OCI-LY7 (cell line): ENCODE results near the gene TNFRSF1B. TPM values are rescaled to one million over a fixed set of nuclear protein-coding genes. Genes with fewer than 3 reads are reported as not detected.
A peak's percentile ranks its signal among the peaks of the same experiment; 100 is the strongest.

Experiments used
- BruUV-seq: library from RNA; stranded (reverse); fragments of 400-500 nt; replicated peaks from 2 replicates; lab custom pipeline; 2021; lab: Mats Ljungman, UMichigan
- CTCF ChIA-PET: fragments of 300-600 bp; sonication (Branson Sonifier 250); formaldehyde crosslinking; loops from one replicate; lab custom pipeline; 2022; ENCODE audit warnings: antibody characterized with exemption; ENCODE audit not compliant: unreplicated experiment; lab: Charles Lee
- POLR2A ChIA-PET: fragments of 300-600 bp; sonication (Branson Sonifier 250); formaldehyde crosslinking; loops from one replicate; lab custom pipeline; 2022; ENCODE audit warnings: antibody characterized with exemption; lab: Charles Lee
- DNase-seq: peaks from one replicate; pipeline ENCODE4 v3.0.0-alpha.2; 2015; ENCODE audit warnings: low spot score
- H2AFZ ChIP-seq: fragments of 200-600 bp; sonication (generic), shearing (Covaris generic); 2 replicates; pipeline ENCODE4 v1.6.1; 2014; ENCODE audit warnings: mild to moderate bottlenecking, antibody characterized with exemption, low read length, moderate library complexity
- H3K27ac ChIP-seq: fragments of 200-600 bp; sonication (generic); 2 replicates; pipeline ENCODE4 v1.5.1; 2014; ENCODE audit warnings: mixed run types, low read depth, mild to moderate bottlenecking, moderate library complexity, low read length, inconsistent platforms; ENCODE audit not compliant: poor library complexity, severe bottlenecking
- H3K36me3 ChIP-seq: fragments of 200-600 bp; sonication (generic); 2 replicates; pipeline ENCODE4 v1.6.1; 2014; ENCODE audit warnings: mild to moderate bottlenecking, antibody characterized with exemption, low read length, moderate library complexity, mixed read lengths; ENCODE audit not compliant: insufficient read depth
- H3K4me1 ChIP-seq: fragments of 200-600 bp; sonication (generic); 2 replicates; pipeline ENCODE4 v1.5.1; 2014; ENCODE audit warnings: mild to moderate bottlenecking, low read length; ENCODE audit not compliant: insufficient read depth, poor library complexity, severe bottlenecking
- H3K4me2 ChIP-seq: fragments of 200-600 bp; sonication (generic); 2 replicates; pipeline ENCODE4 v1.6.1; 2014; ENCODE audit warnings: mild to moderate bottlenecking, low read length
- H3K4me3 ChIP-seq: fragments of 200-600 bp; sonication (generic); 2 replicates; pipeline ENCODE4 v1.5.1; 2014; ENCODE audit warnings: mild to moderate bottlenecking, low read depth, low read length; ENCODE audit not compliant: poor library complexity, severe bottlenecking
- H3K79me2 ChIP-seq: fragments of 200-600 bp; sonication (generic); 2 replicates; pipeline ENCODE4 v1.6.1; 2016; ENCODE audit warnings: low read depth, mild to moderate bottlenecking, low read length, moderate library complexity, mixed read lengths; ENCODE audit not compliant: insufficient read depth
- H3K9me2 ChIP-seq: fragments of 200-600 bp; sonication (generic); 2 replicates; pipeline ENCODE4 v1.6.1; 2016; ENCODE audit warnings: mild to moderate bottlenecking, low read length, mixed read lengths; ENCODE audit not compliant: insufficient read depth
- H3K9me3 ChIP-seq: fragments of 200-600 bp; sonication (generic); 2 replicates; pipeline ENCODE4 v1.6.1; 2014; ENCODE audit warnings: mild to moderate bottlenecking, mixed run types, low read length, mixed read lengths
- H4K20me1 ChIP-seq: fragments of 200-600 bp; sonication (generic); 2 replicates; pipeline ENCODE4 v1.6.1; 2014; ENCODE audit warnings: mild to moderate bottlenecking, antibody characterized with exemption, low read length, moderate library complexity, mixed read lengths; ENCODE audit not compliant: insufficient read depth
- CTCF ChIP-seq: fragments of 200-600 bp; sonication (generic); conservative IDR thresholded peaks from 2 replicates; pipeline ENCODE4 v1.5.1; 2014; ENCODE audit warnings: mild to moderate bottlenecking, antibody characterized with exemption, low read length, moderate library complexity, mixed read lengths
- EZH2phosphoT487 ChIP-seq: fragments of 200-600 bp; sonication (generic); IDR thresholded peaks from 2 replicates; pipeline ENCODE4 v1.6.1; 2018; ENCODE audit warnings: low read depth, borderline replicate concordance, mild to moderate bottlenecking, mixed run types, antibody characterized with exemption, low read length, moderate library complexity, mixed read lengths
- intact Hi-C: fragments of 100-400 bp; cut with micrococcal nuclease; formaldehyde crosslinking; loops from one replicate; pipeline ENCODE4 v1.10.0; 2022; ENCODE audit not compliant: unreplicated experiment
- total RNA-seq, 2 experiments: library from RNA; depleted of rRNA in 1 of 2; stranded (reverse); fragments of >200 nt in 1 of 2; shearing (Covaris generic) in 1 of 2; gene quantifications; 2 replicates each; pipeline ENCODE4 v1.2.3, GENCODE V29; 2014 to 2022

TNFRSF1B gene
- total RNA-seq, 2 experiments from 2014 or later, result not detected

- Histone ChIP-seq H3K4me3 (no peak overlapping the region), H2AFZ (no peak overlapping the region), H3K79me2 (no peaks in the 10 kb centered on the region), H3K36me3 (no peaks in the 10 kb centered on the region), H3K4me1 (peaks cover 55% of the 10 kb centered on the region), H3K4me2 (no peak overlapping the region), H4K20me1 (no peaks in the 10 kb centered on the region), H3K9me2 (no peaks in the 10 kb centered on the region), H3K27ac (no peak overlapping the region), H3K9me3 (no peaks in the 10 kb centered on the region)
- intact Hi-C loops, result no loop called here
- POLR2A ChIA-PET, result no interaction called here
- no peak for TF ChIP-seq CTCF
- TF ChIP-seq EZH2phosphoT487, result no peak
- no TSS peak for BruUV-seq
- no peak for DNase-seq
- CTCF ChIA-PET, result interaction anchor here (1.0 kb wide), 1 partner anchor 33 kb away, joined by 3 read pairs; no protein-coding TSS in a partner anchor
Measured at GRCh38 chr1:12147201-12147701, 19.5 kb upstream of the TNFRSF1B start.

- POLR2A ChIA-PET, result interaction anchor here (0.6 to 3.6 kb wide), 7 partner anchors 10 to 70 kb away, joined by 3 to 25 read pairs (median 5); no protein-coding TSS in a partner anchor
- intact Hi-C loops, result no loop called here
- Histone ChIP-seq H3K79me2 (no peaks in the 10 kb centered on the region), H3K9me3 (no peaks in the 10 kb centered on the region), H3K27ac (peak overlapping the region; percentile 85), H3K4me1 (peaks cover 62% of the 10 kb centered on the region), H4K20me1 (no peaks in the 10 kb centered on the region), H3K9me2 (no peaks in the 10 kb centered on the region), H2AFZ (peak overlapping the region; percentile 79; the same call in 1 of the 2 replicates), H3K4me3 (no peak overlapping the region), H3K4me2 (peak overlapping the region; percentile 59), H3K36me3 (no peaks in the 10 kb centered on the region)
- CTCF ChIA-PET, result interaction anchor here (0.6 to 1.7 kb wide), 2 partner anchors 13 to 23 kb away, joined by 3 to 5 read pairs; no protein-coding TSS in a partner anchor
- no peak for DNase-seq
- no peak for TF ChIP-seq CTCF
- no peak for TF ChIP-seq EZH2phosphoT487
- BruUV-seq, result no TSS peak
Measured at GRCh38 chr1:12148160-12148957, 18.4 kb upstream of the TNFRSF1B start.
